ENCODE results near the gene CRYGB.
"Not testable (repeated sequence)": the region's sequence is repeated elsewhere in the genome, so short reads cannot be mapped to it uniquely, and the experiment has no call there.

The CRYGB gene

DNA sequence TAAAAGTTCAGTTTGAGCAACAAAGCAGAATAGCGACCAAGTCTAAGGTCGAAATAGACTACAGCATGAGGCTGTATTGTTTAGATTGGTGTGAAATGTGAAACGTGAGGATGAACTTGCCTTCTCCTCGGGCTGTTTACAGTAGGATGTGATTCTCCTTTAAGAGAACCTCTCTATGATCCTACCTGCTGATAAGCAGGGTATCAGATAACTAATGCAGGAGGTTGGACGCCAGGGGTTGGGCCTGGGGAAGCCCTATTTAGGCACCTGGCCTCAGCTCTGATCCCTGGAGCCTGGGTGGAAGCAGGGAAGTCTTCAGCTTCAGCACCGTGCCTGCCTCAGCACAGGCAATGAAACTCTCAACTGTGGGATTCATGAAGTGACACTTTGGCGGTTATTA is 33.0 kb downstream of the CRYGB start:
- DNase-seq (ENCODE audit: low read depth in 2 of 2) = no peak

GRCh38 chr2:208112273-208112745 is 33.6 kb downstream of the CRYGB start:
- not testable (repeated sequence) for DNase-seq (ENCODE audit: low read depth in 2 of 2)

DNA sequence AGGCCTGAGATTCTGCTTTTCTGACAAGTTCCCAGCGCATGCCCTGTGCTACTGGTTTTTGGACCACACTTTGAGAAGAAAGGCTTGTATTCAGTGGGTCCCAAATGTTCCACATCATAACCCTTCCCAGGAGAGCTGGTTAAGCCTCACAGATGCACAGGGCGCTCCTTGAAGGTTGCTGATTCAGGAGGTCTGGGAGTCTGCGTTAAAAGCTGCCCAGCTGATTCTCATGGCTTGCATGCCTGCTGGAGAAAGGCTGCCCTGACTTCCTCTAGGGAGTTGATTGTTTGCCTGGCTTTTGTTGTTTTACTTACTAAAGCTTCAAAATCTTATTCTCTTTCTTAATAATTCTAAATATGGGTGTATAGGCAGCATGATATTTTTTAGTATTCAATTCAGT is 42.3 kb downstream of the CRYGB start:
- DNase-seq (ENCODE audit: low read depth in 2 of 2) = no peak

GRCh38 chr2:208101716-208102631 is 44.0 kb downstream of the CRYGB start:
- no peak for DNase-seq (ENCODE audit: low read depth in 2 of 2)

DNA sequence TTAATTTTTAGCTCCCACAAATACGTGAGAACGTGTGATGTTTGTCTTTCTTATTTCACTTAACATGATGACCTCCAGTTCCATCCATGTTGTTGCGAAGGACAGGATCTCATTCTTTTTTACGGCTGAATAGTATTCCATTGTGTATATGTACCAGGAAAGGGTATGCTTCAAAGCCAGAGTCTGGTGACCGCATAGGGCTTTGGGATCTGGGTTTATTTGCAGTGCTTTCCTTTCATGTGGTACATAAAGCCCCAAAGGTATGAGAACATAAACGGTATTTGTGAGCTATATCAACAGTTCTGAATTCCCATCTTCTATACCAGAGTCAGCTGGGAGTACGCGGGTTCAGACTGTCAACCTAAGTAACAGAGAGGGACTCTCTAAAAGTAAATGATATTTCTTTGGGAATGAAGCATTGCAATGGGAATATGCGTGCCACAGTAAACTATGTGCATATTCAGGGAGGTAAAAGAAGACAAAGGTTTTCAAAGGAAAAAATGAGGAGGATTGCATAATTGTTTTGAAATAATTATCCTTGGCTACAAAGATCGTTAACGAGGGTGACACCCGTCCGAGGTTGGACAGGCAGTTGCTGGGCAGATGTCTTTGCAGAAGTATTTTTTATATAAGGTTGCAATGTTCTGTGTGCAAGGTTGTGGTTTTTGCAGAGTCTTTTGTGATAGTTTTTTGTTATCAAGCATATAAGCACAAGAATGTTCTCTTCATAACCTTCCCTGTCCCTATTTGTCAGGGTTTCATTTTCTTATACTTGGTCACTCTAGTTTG is 46.1 kb downstream of the CRYGB start:
- no peak for DNase-seq (ENCODE audit: low read depth in 2 of 2)

- DNase-seq (ENCODE audit: low read depth in 2 of 2) = not testable (repeated sequence)
Observed at GRCh38 chr2:208098701-208099100, 47.3 kb downstream of the CRYGB start.

DNA sequence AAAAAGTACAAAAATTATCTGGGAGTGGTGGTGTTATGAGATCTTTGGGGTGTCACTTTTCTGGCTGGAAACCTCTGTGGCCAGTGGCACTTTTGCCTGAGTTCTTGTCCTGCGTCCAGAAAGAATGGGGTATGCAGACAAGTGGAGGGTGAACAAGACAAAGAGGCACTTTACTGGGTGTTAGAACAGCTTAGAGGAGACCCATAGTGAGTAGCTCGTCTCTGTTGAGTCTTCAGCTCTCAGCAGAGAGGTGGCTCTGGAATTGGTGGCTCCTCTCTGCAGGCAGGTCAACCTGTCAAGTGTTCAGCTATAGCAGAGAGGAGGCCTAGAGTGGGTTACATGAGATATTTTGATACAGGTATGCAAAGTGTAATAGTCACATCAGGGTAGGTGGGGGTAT is 47.7 kb downstream of the CRYGB start:
- no peak for DNase-seq (ENCODE audit: low read depth in 2 of 2)

DNA sequence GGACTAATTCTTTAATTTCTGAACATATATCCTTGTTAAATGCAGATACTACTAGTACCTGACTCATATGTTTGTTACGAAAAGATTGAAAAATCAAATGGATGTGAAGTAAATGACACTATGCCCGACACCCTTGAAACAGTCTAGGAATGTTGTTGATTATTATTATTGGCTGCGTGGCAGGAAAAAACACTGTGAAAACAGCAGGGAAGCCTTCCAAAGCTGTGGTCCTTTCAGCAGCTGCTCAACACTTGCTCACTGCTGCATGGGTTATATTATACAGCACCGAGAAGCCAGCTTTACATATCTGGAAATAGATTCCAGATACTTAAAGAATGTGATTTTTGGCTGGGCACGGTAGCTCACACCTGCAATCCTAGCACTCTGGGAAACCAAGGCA is 48.2 kb downstream of the CRYGB start:
- DNase-seq (ENCODE audit: low read depth in 2 of 2) = no peak

DNA sequence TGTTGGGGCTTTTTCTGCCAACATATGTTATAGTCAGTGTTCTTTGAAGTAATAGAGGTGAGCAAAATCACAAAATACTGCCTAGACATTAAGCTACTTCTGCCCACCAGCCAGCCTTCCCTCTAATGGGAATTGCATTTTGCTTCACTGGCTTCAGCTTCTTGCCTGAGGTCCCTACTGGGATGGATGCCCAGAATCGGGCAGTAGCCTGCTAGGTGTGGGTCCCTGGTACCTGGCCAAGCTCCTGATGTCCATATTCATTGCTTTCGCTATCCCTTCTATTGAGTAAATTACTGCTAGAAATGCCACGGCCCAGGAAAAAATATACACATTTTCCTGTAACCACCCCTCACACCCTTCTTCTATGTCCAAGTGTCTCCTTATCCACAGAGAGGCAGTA is 48.6 kb downstream of the CRYGB start:
- no peak for DNase-seq (ENCODE audit: low read depth in 2 of 2)

- DNase-seq (ENCODE audit: low read depth in 2 of 2) = no peak
Observed at GRCh38 chr2:208096080-208096479, 49.9 kb downstream of the CRYGB start.

GRCh38 chr2:208093128-208093527 is 52.8 kb downstream of the CRYGB start:
- no peak for DNase-seq (ENCODE audit: low read depth in 2 of 2)
